Measurements from ENCODE around the gene HYOU1.
A peak's percentile ranks its signal among the peaks of the same experiment; 100 is the strongest.
"Not testable (repeated sequence)": the region's sequence is repeated elsewhere in the genome, so short reads cannot be mapped to it uniquely, and the experiment has no call there.

The HYOU1 gene

DNA sequence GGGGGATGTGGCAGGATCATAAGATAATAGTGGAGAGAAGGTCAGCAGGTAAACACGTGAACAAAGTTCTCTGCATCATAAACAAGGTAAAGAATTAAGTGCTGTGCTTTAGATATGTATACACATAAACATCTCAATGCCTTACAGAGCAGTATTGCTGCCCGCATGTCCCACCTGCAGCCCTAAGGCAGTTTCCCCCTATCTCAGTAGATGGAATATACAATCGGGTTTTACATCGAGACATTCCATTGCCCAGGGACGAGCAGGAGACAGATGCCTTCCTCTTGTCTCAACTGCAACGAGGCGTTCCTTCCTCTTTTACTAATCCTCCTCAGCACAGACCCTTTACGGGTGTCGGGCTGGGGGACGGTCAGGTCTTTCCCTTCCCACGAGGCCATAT lies 17.5 kb downstream of the HYOU1 start:
- DNase-seq = not testable (repeated sequence)

DNA sequence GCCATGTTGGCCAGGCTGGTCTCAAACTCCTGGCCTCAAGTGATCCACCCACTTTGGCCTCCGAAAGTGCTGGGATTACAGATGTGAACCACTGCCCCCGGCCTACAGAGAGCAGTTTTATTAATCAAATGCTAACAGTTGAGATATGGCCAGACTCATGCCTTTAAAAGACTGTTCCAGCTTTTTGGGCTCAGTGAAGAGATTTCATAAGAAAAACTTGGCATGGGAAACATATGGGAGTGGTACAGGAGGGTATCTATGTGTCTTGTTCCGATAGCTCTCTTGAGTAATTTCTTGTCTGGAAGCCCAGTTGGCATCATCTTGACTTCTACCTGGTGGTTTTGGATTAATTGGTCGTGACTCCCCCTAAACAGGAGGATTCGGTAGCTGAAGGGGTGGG lies 18.1 kb downstream of the HYOU1 start:
- no peak for DNase-seq

DNA sequence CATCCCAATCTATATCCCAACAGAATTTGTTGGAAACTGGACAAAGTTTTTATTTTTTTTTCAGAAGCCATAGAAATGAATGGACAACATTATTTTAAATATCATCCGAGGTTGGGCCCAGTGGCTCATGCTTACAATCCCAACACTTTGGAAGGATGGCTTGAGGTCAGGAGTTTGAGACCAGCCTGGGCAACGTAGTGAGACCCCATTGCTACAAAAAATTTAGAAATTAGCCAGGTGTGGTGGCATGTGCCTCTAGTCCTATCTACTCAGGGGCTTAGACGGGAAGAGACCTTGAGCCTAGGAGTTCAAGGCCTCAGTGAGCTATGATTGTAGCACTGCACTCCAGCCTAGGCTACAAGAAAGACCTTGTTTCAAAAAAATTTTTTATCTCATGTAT lies 22.2 kb downstream of the HYOU1 start:
- DNase-seq = no peak

DNA sequence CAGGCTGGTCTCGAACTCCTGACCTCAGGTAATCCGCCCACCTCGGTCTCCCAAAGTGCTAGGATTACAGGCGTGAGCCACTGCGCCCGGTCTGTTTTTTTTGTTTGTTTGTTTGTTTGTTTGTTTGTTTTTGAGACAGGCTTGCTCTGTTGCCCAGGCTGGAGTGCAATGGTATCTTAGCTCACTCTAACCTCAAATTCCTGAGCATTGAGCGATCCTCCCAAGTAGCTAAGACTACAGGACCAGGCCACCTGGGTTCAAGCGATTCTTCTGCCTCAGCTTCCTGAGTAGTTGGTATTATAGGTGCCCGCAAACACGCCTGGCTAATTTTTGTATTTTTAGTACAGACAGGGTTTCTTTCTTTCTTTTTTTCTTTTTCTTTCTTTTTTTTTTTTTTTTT lies 23.6 kb downstream of the HYOU1 start:
- DNase-seq = not testable (repeated sequence)

DNA sequence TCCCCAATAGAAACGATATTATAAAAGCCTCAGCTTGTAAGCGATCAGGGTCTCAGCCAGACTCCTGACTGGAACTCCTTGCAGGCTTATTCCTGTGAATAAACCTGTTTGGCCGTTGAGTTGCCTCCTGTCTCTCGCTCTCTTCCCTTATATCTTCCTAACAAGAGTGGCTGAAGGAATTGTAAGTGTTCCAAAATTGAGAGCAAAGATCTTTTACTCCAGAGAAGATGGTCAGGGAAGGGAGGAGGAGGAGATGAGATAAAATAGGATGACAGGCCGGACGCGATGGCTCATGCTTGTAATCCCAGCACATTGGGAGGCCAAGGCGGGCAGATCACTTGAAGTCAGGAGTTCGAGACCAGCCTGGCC lies 25.1 kb downstream of the HYOU1 start:
- DNase-seq = no peak

DNA sequence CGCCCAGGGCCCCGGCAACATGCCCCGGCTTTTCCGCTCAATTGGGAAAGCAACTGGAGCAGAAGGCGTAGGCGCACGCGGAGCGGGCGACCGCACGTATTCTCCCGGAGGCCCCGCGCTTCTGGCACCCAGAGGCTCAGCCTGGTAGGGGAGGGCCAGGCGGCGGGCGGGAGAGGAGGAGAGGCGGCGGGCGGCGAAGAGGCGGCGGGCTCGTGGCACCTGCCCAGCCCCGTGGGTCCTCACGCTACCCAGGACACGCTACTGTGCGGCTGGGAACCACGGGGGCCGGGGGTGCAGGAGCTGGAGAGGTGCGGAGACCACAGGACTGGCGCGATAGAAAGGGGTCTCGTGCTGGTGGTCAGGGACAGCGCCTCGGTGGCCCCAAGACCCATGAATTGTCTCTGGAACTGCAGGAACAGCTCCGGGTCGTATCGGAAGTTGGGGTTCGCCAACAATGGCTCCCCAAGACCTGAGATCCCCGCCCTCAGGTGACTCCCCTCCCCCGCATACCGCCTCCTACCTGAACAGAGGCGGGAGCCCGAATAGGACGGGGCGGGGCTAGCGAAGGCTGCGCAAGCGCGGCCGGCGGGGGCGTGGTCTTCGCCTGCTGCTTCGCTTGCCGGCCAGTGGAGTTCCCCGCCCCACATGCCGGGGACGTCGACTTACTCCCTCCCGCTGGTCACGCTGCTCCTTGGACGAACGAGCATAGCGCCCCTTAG lies 26.5 kb downstream of the HYOU1 start, which contains the start of gene SLC37A4:
TSS of gene SLC37A4 (minus strand) at position 549 of the 719 bp plus-strand sequence.
- peak; percentile 97 for DNase-seq

DNA sequence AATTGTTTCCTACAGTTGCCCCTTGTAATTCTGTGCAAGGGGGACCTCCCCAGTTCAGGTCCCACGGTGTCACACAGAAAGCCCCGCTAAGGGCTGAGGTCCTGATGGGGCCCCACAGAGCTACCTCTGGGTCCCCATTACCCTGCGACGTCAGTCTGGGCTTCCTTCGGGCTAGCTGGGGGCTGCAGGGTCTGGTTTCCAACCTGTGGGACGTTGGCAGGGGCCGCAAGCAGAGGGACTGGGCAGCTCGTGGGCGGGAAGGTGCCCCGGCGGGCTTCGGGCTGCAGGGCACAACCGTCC lies 27.0 kb downstream of the HYOU1 start:
- DNase-seq = no peak

DNA sequence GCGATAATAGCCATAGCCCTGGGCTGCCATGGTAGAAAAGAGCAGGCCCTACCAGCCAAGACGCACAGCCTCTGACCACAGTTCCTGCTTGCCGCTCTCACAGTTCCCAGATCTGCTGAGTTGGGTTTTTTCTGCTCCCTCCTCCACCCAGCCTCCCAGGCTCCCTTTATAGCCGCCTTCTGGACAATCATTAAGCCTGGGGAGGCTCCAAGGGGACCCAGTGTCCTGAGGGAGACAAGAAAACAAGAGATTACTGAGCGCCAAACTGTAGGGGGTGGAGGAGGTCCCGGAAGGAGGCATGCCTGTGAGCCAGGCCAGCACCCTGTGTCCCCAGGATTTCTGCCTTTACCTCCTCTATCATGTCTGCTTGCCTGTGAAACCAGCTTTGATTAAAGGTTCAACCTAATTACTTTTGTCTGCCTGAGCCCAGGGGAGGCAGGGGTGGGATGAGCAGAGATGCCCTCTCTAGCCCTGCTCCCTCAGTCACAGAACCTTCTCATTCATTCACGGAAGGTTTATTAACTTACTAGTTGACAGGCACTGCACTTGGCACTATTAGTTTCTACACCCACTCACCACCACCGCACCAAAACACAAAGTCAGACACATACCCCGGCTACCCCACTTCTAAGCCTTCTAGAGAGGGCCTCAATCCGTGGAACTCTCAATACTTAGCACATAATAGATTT lies 27.5 kb downstream of the HYOU1 start:
- DNase-seq = no peak

DNA sequence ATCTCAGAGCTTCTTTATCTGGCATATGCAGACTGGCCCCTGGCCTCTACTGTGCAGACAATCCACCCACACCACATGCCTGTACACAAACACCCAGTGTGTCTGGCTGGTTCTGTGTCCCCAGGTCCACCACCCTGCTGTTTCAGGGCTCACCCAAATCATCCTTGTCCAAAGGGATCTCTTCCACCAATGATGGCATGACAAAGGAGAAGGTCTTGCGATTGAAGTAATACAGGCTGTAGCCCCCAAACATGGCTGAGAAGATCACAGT lies 28.0 kb downstream of the HYOU1 start:
- no peak for DNase-seq

DNA sequence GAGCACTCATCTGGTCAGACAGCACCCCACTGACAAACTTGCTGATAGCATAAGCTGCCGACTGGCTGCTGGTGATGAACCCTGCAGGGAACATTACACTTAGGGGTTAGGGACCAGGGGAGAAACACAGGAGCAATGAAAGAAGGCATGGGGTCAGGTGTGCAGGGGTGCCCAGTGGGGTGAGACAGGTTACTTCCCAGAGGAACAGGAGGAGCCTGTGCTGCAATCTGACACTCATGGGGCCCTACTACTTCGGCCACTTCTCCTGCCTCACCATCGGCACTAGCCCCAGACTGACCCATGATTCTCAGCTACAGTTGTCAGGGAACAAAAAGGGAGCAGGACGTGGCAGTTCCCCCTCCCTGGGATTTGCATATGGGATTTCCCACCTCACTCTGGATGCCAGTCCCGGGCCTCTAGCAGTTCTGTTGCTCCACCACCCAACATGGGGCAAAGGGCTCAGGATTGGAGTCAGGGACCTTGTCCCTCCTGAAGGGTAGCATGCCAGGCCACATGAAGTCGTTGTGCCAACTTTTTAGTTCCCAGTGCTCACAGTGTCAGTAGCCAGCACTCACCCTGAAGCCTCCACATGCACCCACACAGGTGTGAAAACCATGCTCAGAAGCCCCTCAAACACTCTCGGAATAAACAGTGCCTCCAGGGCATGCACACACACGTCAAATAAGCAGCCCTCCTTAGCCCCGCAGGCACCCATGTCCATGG lies 28.5 kb downstream of the HYOU1 start:
- DNase-seq = no peak

DNA sequence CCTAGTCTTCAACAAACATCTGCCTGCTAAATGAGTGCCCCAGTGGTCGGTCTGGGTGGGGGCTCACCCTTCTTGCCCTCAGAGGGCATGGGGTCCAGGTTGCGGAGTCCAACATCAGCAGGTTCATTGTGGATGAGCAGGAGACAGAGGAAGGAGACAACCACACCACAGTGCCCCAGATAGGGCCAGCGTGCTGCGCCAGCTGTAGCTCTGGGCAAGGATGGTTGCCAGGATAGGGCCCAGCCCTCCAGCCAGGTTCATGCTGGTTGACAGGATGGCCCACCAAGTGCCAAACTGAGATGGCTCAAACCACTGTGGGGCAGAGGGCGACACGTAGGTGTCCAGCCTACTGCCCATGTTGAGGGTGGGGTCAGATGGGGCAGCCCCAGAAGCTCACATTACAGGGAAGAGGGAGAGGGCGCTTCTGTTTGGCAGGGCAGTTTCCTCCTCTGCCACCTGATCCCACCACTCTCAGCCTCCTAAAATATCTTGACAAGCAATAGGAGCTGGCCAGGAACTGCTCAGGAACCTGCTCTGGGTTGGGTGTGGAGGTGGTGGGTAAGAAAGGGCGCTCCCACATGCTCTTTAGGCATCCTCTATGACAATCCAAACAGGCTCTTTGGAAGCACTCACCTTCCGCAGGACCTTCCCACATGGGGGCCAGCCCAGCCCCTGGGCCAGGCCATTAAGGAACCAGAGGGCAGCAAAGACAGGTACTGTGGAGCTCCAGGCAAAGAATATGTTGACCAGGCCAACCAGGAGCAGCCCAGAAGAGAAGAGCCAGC lies 29.3 kb downstream of the HYOU1 start:
- no peak for DNase-seq

DNA sequence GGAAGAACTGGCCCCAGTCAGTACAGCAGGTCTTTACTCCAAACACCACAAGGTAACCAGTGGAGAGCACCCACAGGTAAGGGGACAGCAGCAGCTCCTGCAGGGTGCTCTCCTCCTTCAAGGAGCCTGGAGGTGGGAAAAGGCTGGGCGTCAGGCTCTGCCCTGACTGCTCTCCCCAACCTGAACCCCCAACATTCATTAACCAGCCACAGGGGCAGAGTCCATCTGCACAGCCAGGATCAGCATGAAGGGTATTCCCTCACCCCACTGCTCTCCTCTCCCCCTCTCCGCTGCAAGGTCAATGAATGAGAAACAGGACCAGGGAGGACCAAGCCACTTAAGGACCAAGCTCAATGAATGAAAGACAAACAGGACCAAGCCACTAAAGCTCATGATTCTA lies 30.0 kb downstream of the HYOU1 start:
- no peak for DNase-seq

DNA sequence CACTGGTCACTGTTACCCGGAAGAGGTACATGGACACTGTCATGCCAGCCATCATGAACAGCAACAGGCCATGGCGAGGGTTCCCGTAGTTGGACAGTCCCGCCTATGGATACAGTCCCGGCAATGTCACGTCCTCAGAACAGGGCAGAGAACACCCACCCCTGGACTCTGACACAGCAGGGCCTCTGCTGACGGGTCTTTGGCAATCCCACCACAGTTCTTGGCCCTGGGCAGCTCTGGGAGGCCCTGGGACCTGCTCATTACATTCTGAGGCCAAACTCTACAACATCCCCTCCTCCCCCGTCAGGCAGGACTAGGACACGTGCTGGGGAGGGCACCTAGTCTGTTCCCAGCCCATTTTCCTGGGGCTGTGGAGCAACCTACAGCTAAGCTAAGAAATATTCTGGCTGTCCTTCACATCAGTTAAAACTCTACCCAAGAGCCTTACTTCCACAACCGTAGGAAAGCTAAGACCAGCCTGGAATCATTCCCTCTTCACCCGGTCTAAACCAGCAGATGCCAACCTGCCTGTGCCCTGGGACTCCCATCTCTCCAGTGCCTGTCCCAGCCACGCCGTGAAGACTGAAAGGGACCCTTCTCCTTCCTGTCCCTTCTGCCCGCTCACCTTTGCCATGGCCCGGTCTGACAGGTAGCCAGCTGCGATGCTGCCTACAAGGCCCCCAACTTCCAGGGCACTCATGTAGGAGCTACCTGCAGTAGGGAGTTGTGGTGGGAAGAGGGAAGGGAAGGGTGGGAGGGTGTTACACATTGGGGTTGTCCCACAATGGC lies 30.8 kb downstream of the HYOU1 start:
- DNase-seq = no peak

DNA sequence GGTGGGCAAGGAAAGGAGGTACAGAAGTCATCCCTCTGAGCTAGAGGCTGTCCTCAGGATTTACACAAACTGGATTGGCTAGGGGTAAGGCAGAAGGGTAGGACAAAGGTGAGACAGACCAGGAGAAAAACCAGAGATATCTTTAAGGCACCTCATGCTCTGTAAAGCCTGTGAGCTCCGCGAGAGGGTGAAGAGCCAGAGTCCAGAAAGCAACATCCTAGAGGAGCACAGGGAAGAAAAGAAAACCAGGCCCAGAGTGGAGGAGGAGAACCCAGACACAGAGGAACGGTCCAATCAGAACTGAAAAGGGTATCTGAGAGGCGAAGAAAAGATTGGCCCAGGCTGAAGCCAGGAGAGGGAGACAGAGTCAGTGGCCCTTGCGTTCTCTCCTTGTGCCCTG lies 31.5 kb downstream of the HYOU1 start:
- no peak for DNase-seq

DNA sequence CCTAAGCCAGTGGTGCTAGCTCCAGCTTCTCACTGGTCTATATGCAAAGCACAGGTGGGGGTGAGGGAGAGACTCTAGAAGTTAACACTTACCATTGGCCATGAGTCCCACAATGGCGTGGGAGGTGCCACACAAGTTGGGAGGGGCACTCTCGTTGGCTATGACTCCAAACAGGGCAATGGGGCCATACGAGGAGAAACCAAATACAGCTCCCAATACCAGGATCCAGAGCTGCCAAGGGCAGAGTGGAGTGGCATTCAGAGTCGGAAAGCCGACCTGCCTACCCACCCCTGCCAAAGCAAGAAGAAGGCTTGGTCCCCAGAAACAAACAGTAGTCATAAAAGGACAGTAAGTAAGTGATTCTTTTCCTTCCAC lies 31.9 kb downstream of the HYOU1 start:
- no peak for DNase-seq

DNA sequence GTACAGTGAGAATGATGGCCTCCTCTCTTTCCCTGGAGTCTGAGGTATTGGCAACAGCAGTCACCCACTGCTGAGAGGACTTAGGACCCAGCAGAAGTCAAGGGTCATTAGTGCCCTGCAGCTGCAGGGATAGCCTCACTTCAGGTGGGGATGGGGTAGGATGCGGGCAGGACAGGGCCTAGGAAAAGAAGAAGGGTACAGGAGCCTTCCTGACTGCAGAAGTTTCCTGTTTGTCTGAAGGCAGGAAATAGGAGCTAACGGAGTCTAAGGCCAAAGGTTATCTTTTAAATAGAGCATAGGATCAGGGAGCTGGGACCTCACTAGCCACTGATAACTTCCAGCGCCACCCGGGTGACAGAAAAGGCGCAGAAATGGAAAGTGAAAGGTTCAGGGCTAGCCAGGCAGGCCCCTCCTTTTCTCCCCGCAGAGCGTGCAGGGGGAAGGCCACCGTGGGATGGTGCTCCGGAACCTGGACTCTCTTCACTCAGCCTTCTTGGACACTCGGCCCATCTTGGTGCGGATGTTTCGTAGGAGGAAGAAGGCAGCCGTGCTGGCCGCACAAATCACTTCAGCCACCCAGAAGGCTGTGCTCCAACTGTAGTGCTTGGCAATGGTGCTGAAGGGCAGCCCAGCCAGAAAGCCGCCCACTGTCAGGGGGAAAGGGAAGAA lies 32.4 kb downstream of the HYOU1 start:
- no peak for DNase-seq

DNA sequence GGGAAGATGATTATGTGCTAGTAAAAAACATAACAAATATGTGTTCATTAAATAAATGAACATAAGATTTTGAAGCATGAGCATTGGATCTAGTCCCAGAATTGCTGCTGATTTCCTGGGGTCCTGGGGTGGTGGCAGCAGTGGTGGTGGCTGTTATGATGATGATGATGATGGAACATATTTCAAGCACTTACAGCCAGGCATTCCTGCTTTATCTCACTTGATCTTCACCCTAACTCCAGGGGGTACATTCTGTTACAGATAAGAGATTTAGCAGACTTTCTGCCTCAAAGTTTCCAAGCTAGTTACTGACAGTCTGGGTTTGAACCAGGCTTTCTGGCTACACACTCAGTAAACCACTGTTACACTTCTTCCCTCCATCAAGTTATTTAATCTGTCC lies 33.3 kb downstream of the HYOU1 start:
- no peak for DNase-seq

DNA sequence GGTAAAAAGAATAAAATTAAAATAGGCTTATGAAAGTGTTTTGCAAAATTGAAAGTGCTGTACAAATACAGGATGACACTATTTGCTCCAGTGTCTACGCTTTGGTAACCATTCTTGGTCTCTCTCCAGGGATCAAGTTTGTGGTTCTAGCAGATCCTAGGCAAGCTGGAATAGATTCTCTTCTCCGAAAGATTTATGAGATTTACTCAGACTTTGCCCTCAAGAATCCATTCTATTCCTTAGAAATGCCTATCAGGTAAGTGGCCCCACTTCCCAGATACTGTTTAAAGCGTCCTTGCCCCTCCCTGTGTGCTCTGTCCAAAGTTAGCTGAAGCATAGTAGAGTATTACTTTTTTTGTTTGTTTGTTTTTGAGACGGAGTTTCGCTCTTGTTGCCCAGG lies 35.4 kb downstream of the HYOU1 start:
- DNase-seq = no peak

DNA sequence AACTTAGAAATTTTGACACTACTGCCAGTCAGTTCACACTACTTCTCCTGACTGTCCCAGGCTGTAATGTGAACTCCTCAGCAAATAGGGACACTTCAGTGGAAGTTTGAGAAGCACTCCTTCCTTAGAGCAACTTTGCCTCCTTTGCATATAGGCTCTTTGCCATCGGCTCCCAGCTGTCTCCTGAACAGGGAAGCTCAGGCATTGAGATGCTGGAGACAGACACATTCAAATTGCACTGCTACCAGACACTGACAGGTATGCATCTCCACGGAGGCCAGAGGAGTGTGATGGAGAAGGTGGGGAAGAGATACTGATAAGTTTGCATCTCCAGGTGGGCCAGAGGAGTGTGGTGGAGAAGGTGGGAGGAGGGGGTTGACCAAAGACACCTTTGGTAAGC lies 37.0 kb downstream of the HYOU1 start:
- DNase-seq = no peak

DNA sequence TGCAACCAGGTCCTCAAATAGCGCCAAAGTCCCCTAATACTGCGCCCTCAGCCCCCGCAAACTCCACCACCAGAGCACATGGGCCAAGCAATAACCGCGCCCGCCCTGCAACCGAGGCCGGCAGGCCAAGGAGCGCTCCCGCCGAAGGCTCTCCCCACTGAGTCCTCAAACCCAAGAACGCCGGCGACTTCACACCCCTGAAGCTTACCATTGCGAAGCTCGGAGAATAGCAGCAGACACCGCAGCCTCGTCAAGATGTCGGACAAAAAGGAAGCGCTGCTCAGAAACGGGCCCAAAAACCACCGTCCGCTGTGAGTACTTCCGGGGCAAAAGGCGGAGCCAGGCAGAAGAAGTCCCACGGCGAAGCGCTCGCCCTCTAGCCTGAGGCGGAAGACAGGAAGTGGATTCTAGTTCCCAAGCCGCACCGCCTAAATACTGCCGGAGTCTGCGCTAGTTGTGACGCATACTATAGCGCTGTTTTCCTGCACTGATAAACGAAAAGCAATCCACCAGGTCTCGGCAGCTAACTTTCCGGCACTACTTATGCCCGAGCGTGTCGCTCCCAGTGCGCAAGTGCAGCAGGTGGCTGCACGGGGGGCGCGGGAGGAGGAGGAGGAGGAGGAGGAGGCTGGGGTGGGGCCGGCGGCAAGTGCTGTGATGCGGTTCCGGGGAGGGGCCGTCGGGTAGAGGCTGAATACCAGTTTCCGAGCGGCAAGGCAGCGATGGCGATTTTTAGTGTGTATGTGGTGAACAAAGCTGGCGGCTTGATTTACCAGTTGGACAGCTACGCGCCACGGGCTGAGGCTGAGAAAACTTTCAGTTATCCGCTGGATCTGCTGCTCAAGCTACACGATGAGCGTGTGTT lies 38.7 kb downstream of the HYOU1 start, which contains the start of the genes RPS25 and TRAPPC4:
TSS of gene RPS25 (minus strand) at position 270 of the 865 bp plus-strand sequence. CDS start at position 211, 59 bp downstream.
TSS of gene TRAPPC4 (plus strand) at position 693 of the 865 bp plus-strand sequence. CDS start at position 723, 30 bp downstream.
- peak; percentile 97 for DNase-seq

DNA sequence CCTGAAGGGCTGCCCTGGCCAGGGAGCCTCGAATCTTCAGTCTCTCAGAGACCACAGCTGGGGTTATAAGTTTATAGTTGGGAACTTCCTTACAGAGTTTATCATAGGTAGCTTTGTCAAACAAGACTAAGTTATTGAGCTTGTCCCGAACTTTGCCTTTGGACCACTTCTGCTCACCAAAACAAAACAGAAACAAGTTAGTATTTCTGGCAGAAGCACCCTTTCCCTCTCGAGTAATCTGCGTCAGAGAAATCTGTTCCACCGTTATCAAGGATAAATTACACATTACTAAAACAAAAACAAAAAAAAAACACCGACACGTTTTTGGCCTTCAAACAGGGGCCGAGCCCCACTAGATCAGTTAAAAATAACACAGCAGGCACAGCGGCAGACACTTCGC lies 39.6 kb downstream of the HYOU1 start:
- not testable (repeated sequence) for DNase-seq

Data from NCI-H2029 (cell line).